ENCODE data around the gene RPL13. TPM values are rescaled to one million over a fixed set of nuclear protein-coding genes. Genes with fewer than 3 reads are reported as not detected.

Gene RPL13
- total RNA-seq, 1 donor from 2014 or later: 2,234 TPM

DNA sequence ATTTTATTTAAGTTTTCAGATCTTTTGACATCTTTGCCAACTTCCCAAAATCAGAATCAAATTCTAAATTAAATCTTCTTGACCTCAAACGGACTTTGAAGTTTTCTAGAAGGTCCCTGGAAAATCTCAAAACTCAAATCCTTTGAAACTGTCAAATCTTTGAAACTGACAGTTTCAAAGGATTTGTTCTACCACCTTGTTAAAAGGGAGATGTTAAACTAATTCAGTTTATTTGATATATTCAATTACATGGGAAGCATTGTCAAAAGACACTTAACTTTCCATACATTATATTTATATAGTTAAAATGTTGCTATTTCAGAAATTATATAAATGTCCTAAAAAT, 49.6 kb downstream of the RPL13 start:
- Mint-ChIP-seq H3K27me3 (no peaks in the 10 kb centered on the region), H3K27ac (no peak overlapping the region), H3K4me3 (no peak overlapping the region), H3K36me3 (ENCODE audit: low read depth) (no peaks in the 10 kb centered on the region), H3K4me1 (no peaks in the 10 kb centered on the region), H3K9me3 (no peaks in the 10 kb centered on the region)
- no peak for DNase-seq
- intact Hi-C loops (cut with micrococcal nuclease): no loop called here

DNA sequence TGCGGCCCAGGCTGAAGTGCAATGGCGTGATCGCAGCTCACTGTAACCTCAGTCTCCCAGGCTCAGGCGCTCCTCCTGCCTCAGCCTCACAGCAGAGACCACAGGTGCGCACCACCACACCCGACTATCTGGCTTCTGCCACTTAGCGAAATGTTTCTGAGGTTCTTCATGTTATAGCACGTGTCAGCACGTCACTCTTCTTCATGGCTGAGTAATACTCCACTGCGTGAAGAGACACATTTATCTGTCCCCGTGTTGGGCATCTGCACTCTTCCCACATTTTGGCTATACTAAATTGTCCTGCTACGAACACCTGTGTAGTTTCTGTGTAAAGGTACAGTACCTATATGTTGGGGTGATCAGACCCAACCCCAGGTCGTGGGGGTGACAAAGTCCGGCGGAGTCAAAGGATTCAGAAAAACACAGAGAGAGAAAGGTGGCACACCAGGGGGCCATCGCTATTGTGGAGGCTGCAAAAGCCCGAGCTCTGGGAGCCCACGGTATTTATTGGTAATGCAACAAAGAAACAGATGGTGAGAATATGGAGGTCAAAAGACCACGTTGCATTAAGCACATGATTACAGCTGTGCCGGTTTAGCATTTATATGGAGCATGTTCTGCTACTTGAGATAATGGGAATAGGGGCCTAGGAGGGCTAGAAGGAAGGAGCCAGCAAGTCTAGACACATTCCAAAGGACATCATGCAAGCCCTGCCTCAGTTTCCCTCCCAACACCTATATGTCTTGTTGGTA, 52.1 kb downstream of the RPL13 start:
- Mint-ChIP-seq H3K9me3 (peaks cover 10% of the 10 kb centered on the region), H3K27me3 (no peaks in the 10 kb centered on the region), H3K4me1 (peaks cover 7% of the 10 kb centered on the region), H3K4me3 (no peak overlapping the region), H3K36me3 (ENCODE audit: low read depth) (no peaks in the 10 kb centered on the region), H3K27ac (no peak overlapping the region)
- intact Hi-C loops (cut with micrococcal nuclease): no loop called here
- no peak for DNase-seq

DNA sequence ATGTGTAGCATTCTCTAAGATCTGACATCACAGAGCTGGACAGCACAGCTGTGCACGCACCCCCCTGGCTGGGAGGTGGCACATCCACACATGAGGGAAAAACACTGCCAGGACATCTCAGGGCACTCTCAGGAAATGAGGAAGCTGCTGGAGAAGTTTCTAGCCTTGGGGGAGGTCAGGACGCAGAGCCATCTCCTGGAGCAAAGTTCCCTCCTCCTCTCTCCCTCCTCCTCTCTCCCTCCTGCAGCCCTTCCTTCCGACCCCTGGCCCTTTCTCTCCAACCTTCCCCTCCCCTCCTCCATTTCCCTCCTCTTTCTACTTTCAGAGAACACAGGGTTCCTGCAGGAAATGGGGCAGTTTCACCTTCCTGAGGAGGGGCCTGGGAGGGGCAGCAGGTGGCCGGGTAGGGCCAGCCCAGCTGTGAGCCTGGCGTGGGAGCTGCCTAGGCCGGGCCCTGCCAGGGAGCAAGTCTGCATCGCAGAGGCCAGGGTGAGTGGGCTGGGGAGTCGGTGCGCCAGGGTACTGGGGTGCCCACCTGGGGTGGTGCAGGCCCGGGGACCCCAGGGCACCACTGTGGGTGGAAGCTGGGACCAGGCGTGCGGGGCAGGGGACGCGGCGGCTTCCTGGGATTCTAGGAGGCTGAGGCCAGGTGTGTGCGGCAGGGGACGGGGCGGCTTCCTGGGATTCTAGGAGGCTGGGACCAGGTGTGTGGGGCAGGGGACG, 52.9 kb downstream of the RPL13 start, which contains the start of gene DPEP1:
Gene DPEP1, plus strand, starts transcription at position 412 of the 723 bp plus-strand sequence. CDS start 16,769 bp downstream, outside the sequence.
- Mint-ChIP-seq H3K4me1 (peaks cover 7% of the 10 kb centered on the region), H3K9me3 (peaks cover 10% of the 10 kb centered on the region)
- intact Hi-C loops (cut with micrococcal nuclease): no loop called here

DNA sequence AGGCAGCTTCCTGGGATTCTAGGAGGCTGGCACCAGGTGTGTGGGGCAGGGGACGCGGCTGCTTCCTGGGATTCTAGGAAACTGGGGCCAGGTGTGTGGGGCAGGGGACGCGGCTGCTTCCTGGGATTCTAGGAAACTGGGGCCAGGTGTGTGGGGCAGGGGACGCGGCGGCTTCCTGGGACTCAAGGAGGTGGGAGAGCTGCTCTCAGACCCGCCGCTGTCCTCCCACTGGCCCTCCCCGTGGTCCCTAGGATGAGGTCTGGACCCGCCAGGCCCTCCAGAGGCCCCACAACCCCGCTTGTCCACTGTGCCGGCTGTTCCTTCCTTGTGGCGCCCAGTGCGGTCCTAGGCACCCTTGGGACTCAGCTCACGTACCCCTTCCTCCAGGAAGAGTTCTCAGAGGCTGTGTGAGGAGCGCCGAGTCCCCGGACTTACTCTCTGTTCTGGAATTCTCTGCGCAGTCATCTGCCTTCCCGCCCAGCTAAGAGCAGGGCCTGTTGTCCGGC, 53.5 kb downstream of the RPL13 start:
- no peaks in the 10 kb centered on the region for H3K36me3 Mint-ChIP-seq (ENCODE audit: low read depth)
- no peak overlapping the region for H3K27ac Mint-ChIP-seq
- DNase-seq: no peak
- H3K9me3 Mint-ChIP-seq: peaks cover 10% of the 10 kb centered on the region
- intact Hi-C loops (cut with micrococcal nuclease): no loop called here
- peaks cover 7% of the 10 kb centered on the region for H3K4me1 Mint-ChIP-seq
- no peak overlapping the region for H3K4me3 Mint-ChIP-seq
- H3K27me3 Mint-ChIP-seq: no peaks in the 10 kb centered on the region

More for the DNA sequence above, 52.9 kb downstream of the RPL13 start, which contains the start of gene DPEP1:
- H3K27me3 Mint-ChIP-seq: no peaks in the 10 kb centered on the region
- H3K4me3 Mint-ChIP-seq: no peak within 1 kb of the TSS
- no peaks in the 10 kb centered on the region for H3K36me3 Mint-ChIP-seq (ENCODE audit: low read depth)
- DNase-seq: no peak
- no peak within 1 kb of the TSS for H3K27ac Mint-ChIP-seq

Other genes with a start within 250 kb of the RPL13 start
- 152 TPM in 2 replicates for gene ANKRD11, start 70.1 kb upstream of the RPL13 start, total RNA-seq
- 109 and 110 TPM in 2 replicates for gene SPG7, start 52.3 kb upstream of the RPL13 start, total RNA-seq
- 46.6 and 56.0 TPM in 2 replicates for gene CPNE7, start 15.1 kb downstream of the RPL13 start, total RNA-seq
- gene DPEP1, start 53.0 kb downstream of the RPL13 start, total RNA-seq: not detected in 2 replicates
- gene CHMP1A, start 97.0 kb downstream of the RPL13 start, total RNA-seq: 83.7 and 84.3 TPM in 2 replicates
- 14.6 and 17.2 TPM in 2 replicates for gene SPATA33, start 97.2 kb downstream of the RPL13 start, total RNA-seq
- gene CDK10, start 126.0 kb downstream of the RPL13 start, total RNA-seq: 104 and 108 TPM in 2 replicates
- 12.8 and 13.2 TPM in 2 replicates for gene SPATA2L, start 141.0 kb downstream of the RPL13 start, total RNA-seq
- gene VPS9D1, start 160.2 kb downstream of the RPL13 start, total RNA-seq: 3.6 and 3.9 TPM in 2 replicates
- gene ZNF276, start 160.9 kb downstream of the RPL13 start, total RNA-seq: 32.9 and 33.3 TPM in 2 replicates